IMR-90 (cell line): ENCODE results near the gene NTSR2. TPM values are rescaled to one million over a fixed set of nuclear protein-coding genes. Genes with fewer than 3 reads are reported as not detected.

ENCODE experiments used
- ATAC-seq: fragments of 200-7000 bp; cut with Tn5 transposase; 2 replicates; pipeline ENCODE4 v1.9.1; 2020; ENCODE audit warnings: low read depth, mild to moderate bottlenecking, moderate library complexity
- BruUV-seq: library from RNA; stranded (reverse); fragments of 400-500 nt; replicated peaks from 2 replicates; lab custom pipeline; 2021; lab: Mats Ljungman, UMichigan
- CTCF ChIA-PET: fragments of 300-600 bp; formaldehyde crosslinking; extraction: SDS; loops from one replicate; lab custom pipeline; 2021; ENCODE audit warnings: antibody characterized with exemption; lab: Yijun Ruan, JAX
- POLR2A ChIA-PET: fragments of 300-600 bp; sonication (Branson Sonifier 250); formaldehyde crosslinking; loops from one replicate; lab custom pipeline; 2022; ENCODE audit warnings: antibody characterized with exemption; ENCODE audit not compliant: unreplicated experiment; lab: Charles Lee
- DNase-seq: peaks from one replicate; pipeline ENCODE4 v3.0.0; 2013
- H2AFZ ChIP-seq: replicated peaks from 2 replicates; pipeline ENCODE3; 2013; ENCODE audit warnings: low read length, mild to moderate bottlenecking; ENCODE audit not compliant: poor library complexity
- H2AK5ac ChIP-seq: 2 replicates; pipeline ENCODE4 v1.6.1; 2013; ENCODE audit warnings: low read depth, low read length, inconsistent platforms
- H2AK9ac ChIP-seq: replicated peaks from 2 replicates; pipeline ENCODE3; 2013; ENCODE audit warnings: mild to moderate bottlenecking, low read depth, low read length, moderate library complexity; ENCODE audit not compliant: poor library complexity
- H2BK120ac ChIP-seq: 2 replicates; pipeline ENCODE4 v1.6.1; 2013; ENCODE audit warnings: low read depth, low read length, inconsistent platforms
- H2BK15ac ChIP-seq: 3 replicates; pipeline ENCODE4 v1.6.1; 2013; ENCODE audit warnings: low read depth, low read length, inconsistent platforms
- H2BK20ac ChIP-seq: 2 replicates; pipeline ENCODE4 v1.6.1; 2013; ENCODE audit warnings: low read depth, mild to moderate bottlenecking, inconsistent platforms, low read length, moderate library complexity
- H2BK5ac ChIP-seq: 2 replicates; pipeline ENCODE4 v1.6.1; 2013; ENCODE audit warnings: mild to moderate bottlenecking, low read depth, low read length, inconsistent platforms; ENCODE audit not compliant: poor library complexity, severe bottlenecking
- H3K14ac ChIP-seq: replicated peaks from 2 replicates; pipeline ENCODE4 v1.6.1; 2013; ENCODE audit warnings: low read depth, low read length, inconsistent platforms
- H3K18ac ChIP-seq: 2 replicates; pipeline ENCODE4 v1.6.1; 2013; ENCODE audit warnings: low read depth, low read length, control low read depth
- H3K23ac ChIP-seq: 2 replicates; pipeline ENCODE4 v1.6.1; 2013; ENCODE audit warnings: low read depth, low read length, inconsistent platforms
- H3K27ac ChIP-seq: 2 replicates; pipeline ENCODE4 v1.5.1; 2013; ENCODE audit warnings: mild to moderate bottlenecking, control low read depth, low read length; ENCODE audit not compliant: insufficient read depth
- H3K27me3 ChIP-seq: 2 replicates; pipeline ENCODE4 v1.6.1; 2013; ENCODE audit warnings: low read length; ENCODE audit not compliant: control insufficient read depth, insufficient read depth
- H3K36me3 ChIP-seq: 2 replicates; pipeline ENCODE4 v1.6.1; 2013; ENCODE audit warnings: low read length, mixed read lengths; ENCODE audit not compliant: control insufficient read depth, insufficient read depth
- H3K4ac ChIP-seq: 2 replicates; pipeline ENCODE4 v1.6.1; 2013; ENCODE audit warnings: low read depth, low read length, inconsistent platforms
- H3K4me1 ChIP-seq: 2 replicates; pipeline ENCODE4 v1.6.1; 2013; ENCODE audit warnings: low read length, mixed read lengths; ENCODE audit not compliant: control insufficient read depth, insufficient read depth
- H3K4me2 ChIP-seq: 2 replicates; pipeline ENCODE4 v1.6.1; 2013; ENCODE audit warnings: low read depth, mild to moderate bottlenecking, control low read depth, low read length, moderate library complexity
- H3K4me3 ChIP-seq: 2 replicates; pipeline ENCODE4 v1.5.1; 2013; ENCODE audit warnings: low read depth, mild to moderate bottlenecking, control low read depth, low read length, moderate library complexity; ENCODE audit not compliant: insufficient read depth
- H3K56ac ChIP-seq: 2 replicates; pipeline ENCODE4 v1.6.1; 2013; ENCODE audit warnings: low read length, inconsistent platforms; ENCODE audit not compliant: insufficient read depth; ENCODE audit errors: extremely low read depth
- H3K79me1 ChIP-seq, 2 experiments: 2 replicates each; pipeline ENCODE4 v1.6.1; 2013; ENCODE audit warnings: low read length in 2 of 2, inconsistent platforms in 1 of 2, low read depth in 1 of 2
- H3K9ac ChIP-seq: 2 replicates; pipeline ENCODE4 v1.6.1; 2013; ENCODE audit warnings: low read depth, low read length, control low read depth
- H3K9me1 ChIP-seq: 2 replicates; pipeline ENCODE4 v1.6.1; 2013; ENCODE audit warnings: low read length, inconsistent platforms; ENCODE audit not compliant: insufficient read depth
- H3K9me3 ChIP-seq: 2 replicates; pipeline ENCODE4 v1.6.1; 2013; ENCODE audit warnings: low read length; ENCODE audit not compliant: control insufficient read depth, insufficient read depth
- H4K20me1 ChIP-seq: 2 replicates; pipeline ENCODE4 v1.6.1; 2013; ENCODE audit warnings: low read length, inconsistent platforms; ENCODE audit not compliant: insufficient read depth
- H4K5ac ChIP-seq: 2 replicates; pipeline ENCODE4 v1.6.1; 2013; ENCODE audit warnings: mild to moderate bottlenecking, low read depth, low read length, control low read depth
- H4K8ac ChIP-seq, 2 experiments: 2 replicates each; pipeline ENCODE4 v1.6.1; 2013; ENCODE audit warnings: low read depth in 2 of 2, low read length in 2 of 2, control low read depth in 1 of 2, inconsistent platforms in 1 of 2
- H4K91ac ChIP-seq: 2 replicates; pipeline ENCODE4 v1.6.1; 2013; ENCODE audit warnings: low read depth, low read length, inconsistent platforms; ENCODE audit not compliant: insufficient read depth
- CHD1 ChIP-seq: IDR thresholded peaks from 2 replicates; pipeline ENCODE4 v1.6.1; 2012; ENCODE audit warnings: low read depth, low read length, improper control_type of control experiment
- NFE2L2 ChIP-seq: fragments of 150-350 bp; IDR thresholded peaks from 2 replicates; pipeline ENCODE4 v1.6.1; 2016; ENCODE audit warnings: low read depth, mild to moderate bottlenecking, low read length
- RAD21 ChIP-seq: IDR thresholded peaks from 2 replicates; pipeline ENCODE4 v1.6.1; 2012; ENCODE audit warnings: low read length, improper control_type of control experiment
- RFX5 ChIP-seq: IDR thresholded peaks from 2 replicates; pipeline ENCODE4 v1.8.0; 2012; ENCODE audit warnings: low read depth, mild to moderate bottlenecking, low read length, moderate library complexity
- SMC3 ChIP-seq: fragments of 150-350 bp; IDR thresholded peaks from 2 replicates; pipeline ENCODE4 v1.6.1; 2016; ENCODE audit warnings: low read depth, mild to moderate bottlenecking, antibody characterized with exemption, low read length, moderate library complexity
- WGBS, 2 experiments: methylation state at CpG; one replicate each; pipeline versions ENCODE4 v1.1.5 to v1.1.7; 2013; ENCODE audit warnings: missing lambda C conversion rate in 2 of 2; ENCODE audit not compliant: insufficient read length in 1 of 2; ENCODE audit errors: extremely low coverage in 2 of 2; 5-methylcytosine and 5-hydroxymethylcytosine counted together
- dilution Hi-C: fragments of 300-500 bp; cut with HindIII; formaldehyde crosslinking; loops from one replicate; pipeline ENCODE4 v1.14.3; 2018; ENCODE audit warnings: low sequenced_read_pairs; ENCODE audit not compliant: unreplicated experiment
- in situ Hi-C: fragments of 300-500 bp; cut with MboI; formaldehyde crosslinking; loops from 3 replicates; pipeline ENCODE4 v1.14.3; 2019; ENCODE audit warnings: low sequenced_read_pairs, inconsistent platforms, mixed read lengths
- intact Hi-C: fragments of 100-400 bp; cut with micrococcal nuclease; formaldehyde crosslinking; loops from 2 replicates; pipeline ENCODE4 v1.10.0; 2022
- polyA plus RNA-seq, 3 experiments: library from polyadenylated mRNA; depleted of rRNA; stranded (reverse); fragments of >200 nt; gene quantifications; 2 replicates each; pipeline ENCODE4 v1.2.3, GENCODE V29; 2012; ENCODE audit warnings: low replicate concordance in 1 of 3
- total RNA-seq: library from RNA; depleted of rRNA; stranded (reverse); fragments of >200 nt; gene quantifications from 2 replicates; pipeline ENCODE4 v1.2.3, GENCODE V29; 2012

Gene NTSR2
- total and polyA plus RNA-seq, 2 of the 4 experiments (the other 2 are of a cell fraction), result not detected

- no peak for DNase-seq
- CTCF ChIA-PET, result no interaction called here
These were observed 35.4 kb downstream of the NTSR2 start for GRCh38 chr2:11634584-11634983.

More at GRCh38 chr2:11634584-11634983, 35.4 kb downstream of the NTSR2 start:
- intact Hi-C loops, result no loop called here
- H2AK5ac ChIP-seq, result no peak overlapping the region
- H3K9me3 ChIP-seq, result 0 out of 2 replicates have a peak, but pooled peaks cover 2% of the 10 kb centered on the region
- no peak overlapping the region for H3K23ac ChIP-seq
- WGBS, 2 experiments, result 78% methylated on average over 5 of the region's 15 CpGs; no CpG with 5 or more reads in 1 of the 2 experiments
- dilution Hi-C loops, result no loop called here
- H3K14ac ChIP-seq, result no peak overlapping the region
- H2BK5ac ChIP-seq, result no peak overlapping the region
- no peak overlapping the region for H3K4ac ChIP-seq
- H3K9me1 ChIP-seq, result no peaks in the 10 kb centered on the region
- no peak overlapping the region for H4K8ac ChIP-seq
- H3K36me3 ChIP-seq, result no peaks in the 10 kb centered on the region
- no peak for TF ChIP-seq NFE2L2
- TF ChIP-seq SMC3, result no peak
- no peak for TF ChIP-seq RFX5
- TF ChIP-seq CHD1, result no peak
- TF ChIP-seq RAD21, result no peak
- no peaks in the 10 kb centered on the region for H3K79me1 ChIP-seq
- no peak overlapping the region for H4K91ac ChIP-seq
- H2BK15ac ChIP-seq, result no peak overlapping the region
- H3K4me2 ChIP-seq, result no peak overlapping the region
- H4K20me1 ChIP-seq, result no peaks in the 10 kb centered on the region
- in situ Hi-C loops, result no loop called here
- no peak overlapping the region for H3K18ac ChIP-seq
- no peak overlapping the region for H2BK120ac ChIP-seq
- no TSS peak for BruUV-seq
- no peak overlapping the region for H2AK9ac ChIP-seq
- POLR2A ChIA-PET, result no interaction called here
- no peaks in the 10 kb centered on the region for H3K4me1 ChIP-seq
- ATAC-seq, result no peak
- H3K56ac ChIP-seq, result no peak overlapping the region
- H2AFZ ChIP-seq, result no peak overlapping the region
- no peak overlapping the region for H3K27ac ChIP-seq
- H3K27me3 ChIP-seq, result peaks cover 50% of the 10 kb centered on the region
- H2BK20ac ChIP-seq, result no peak overlapping the region
- no peak overlapping the region for H3K4me3 ChIP-seq
- H4K5ac ChIP-seq, result no peak overlapping the region
- H3K9ac ChIP-seq, result no peak overlapping the region
